Suppressor macrophage (primary cell): ENCODE results near the gene UBE2Q1.
A peak's percentile ranks its signal among the peaks of the same experiment; 100 is the strongest.

ENCODE experiments used
- DNase-seq, 4 experiments: peaks; one replicate each; pipeline ENCODE4 v3.0.0-alpha.2; 2020 to 2022

The UBE2Q1 gene

GRCh38 chr1:154501423-154502065 is 56.9 kb downstream of the UBE2Q1 start:
- peak in 3 of 4 experiments; percentile 16 to 48 (median 41) for DNase-seq

GRCh38 chr1:154500533-154500932 is 57.9 kb downstream of the UBE2Q1 start:
- no peak for DNase-seq

GRCh38 chr1:154499446-154499845 is 59.0 kb downstream of the UBE2Q1 start:
- DNase-seq = no peak
